GM18873 (cell line): ENCODE measurements around the gene NUAK2.

Source experiments
- ATAC-seq: cut with Tn5 transposase; IDR thresholded peaks from one replicate; pipeline ENCODE4 v1.9.1; 2021; ENCODE audit warnings: mild to moderate bottlenecking, moderate library complexity, moderate number of reproducible peaks; ENCODE audit not compliant: unreplicated experiment, low FRiP score

Gene NUAK2

DNA sequence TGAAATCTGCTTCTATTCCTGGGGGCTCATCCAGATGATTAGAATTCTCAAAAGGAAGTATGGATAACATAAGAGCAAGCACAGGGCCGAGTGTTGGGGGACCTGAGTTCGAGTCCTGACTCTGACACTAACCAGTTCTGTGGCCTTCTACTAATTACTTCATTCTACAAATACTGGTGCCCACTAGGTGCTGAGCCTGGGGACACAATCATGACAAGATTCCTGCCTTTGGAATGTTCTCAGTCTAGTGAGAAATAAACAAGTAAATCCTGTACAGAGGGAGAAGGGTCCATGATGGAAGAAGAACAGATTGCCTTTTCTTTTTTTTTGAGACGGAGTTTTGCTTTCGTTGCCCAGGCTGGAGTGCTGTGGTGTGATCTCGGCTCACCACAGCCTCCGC is 2.2 kb upstream of the NUAK2 start:
- ATAC-seq = no peak

DNA sequence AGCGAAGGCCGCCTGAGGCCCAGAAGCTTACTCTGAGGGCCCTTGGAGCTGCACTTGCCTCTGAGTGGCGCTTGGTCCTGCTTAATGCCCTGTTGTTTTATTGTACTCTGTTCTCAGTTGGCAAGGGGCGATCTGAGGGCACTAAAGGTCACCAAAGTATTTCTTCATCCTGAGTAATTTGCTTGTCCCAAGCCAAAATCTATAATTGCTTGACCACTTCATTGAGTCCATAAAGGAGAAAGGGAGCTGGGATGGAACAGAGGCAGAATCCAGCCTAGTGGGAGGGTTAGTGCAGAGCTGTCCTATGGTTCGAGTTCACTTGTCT is 376 bp upstream of the NUAK2 start:
- no peak for ATAC-seq

GRCh38 chr1:205319081-205320018 is 2.2 kb downstream of the NUAK2 start:
- ATAC-seq = no peak

- ATAC-seq = no peak
Observed at GRCh38 chr1:205318231-205318991, 3.1 kb downstream of the NUAK2 start.

- no peak for ATAC-seq
Observed at GRCh38 chr1:205317311-205317917, 4.1 kb downstream of the NUAK2 start.

DNA sequence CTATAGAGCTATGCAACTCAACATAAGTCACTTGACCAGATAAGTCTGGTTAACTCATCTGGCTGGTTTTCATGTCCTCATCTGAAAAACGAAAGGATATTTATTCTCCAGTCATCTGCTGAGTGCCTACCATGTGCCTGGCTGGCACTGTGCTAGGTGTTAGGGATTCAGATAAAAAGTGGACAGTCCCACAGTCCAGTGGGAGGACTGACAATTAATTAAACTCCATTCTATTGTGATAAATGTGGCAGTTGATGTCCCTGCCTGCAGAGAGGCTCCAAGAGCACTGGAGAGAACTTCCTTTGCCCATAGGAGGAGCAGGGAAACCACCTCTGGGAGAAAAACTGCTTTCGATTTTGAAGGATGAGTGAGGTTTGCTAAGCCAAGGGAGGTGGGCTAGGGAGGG is 5.4 kb downstream of the NUAK2 start:
- ATAC-seq = no peak

DNA sequence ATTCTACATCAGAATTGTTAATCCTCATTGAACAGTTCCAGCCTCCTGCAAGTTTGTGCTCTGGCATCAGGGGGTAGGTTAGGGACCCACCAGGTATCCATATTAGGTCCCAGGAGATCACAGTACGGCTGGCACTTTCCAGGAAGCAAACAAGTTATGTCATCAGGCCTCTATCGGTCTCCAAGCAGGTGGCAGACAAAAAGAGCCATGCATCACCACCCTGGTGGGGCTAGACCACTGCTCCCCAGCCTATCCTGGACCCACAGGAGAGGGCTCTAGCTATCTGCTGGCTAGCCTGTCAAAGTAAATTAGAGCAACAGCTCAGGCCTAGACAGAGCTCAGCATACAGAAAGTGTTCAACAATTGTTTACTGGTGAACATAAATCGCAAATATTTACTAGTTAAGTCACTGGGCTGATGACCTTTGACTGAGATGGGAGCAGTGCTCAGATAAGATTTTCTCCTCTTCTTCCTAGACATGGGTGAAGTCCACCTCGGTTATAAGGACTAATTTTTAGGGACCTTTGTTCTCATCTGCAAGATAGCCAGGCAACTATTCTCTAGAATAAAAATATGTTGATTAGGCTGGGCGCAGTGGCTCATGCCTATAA is 6.4 kb downstream of the NUAK2 start:
- no peak for ATAC-seq

- peak; percentile 40 for ATAC-seq
Observed at GRCh38 chr1:205313563-205314308, 7.8 kb downstream of the NUAK2 start.

- ATAC-seq = no peak
Observed at GRCh38 chr1:205312866-205313562, 8.5 kb downstream of the NUAK2 start.

DNA sequence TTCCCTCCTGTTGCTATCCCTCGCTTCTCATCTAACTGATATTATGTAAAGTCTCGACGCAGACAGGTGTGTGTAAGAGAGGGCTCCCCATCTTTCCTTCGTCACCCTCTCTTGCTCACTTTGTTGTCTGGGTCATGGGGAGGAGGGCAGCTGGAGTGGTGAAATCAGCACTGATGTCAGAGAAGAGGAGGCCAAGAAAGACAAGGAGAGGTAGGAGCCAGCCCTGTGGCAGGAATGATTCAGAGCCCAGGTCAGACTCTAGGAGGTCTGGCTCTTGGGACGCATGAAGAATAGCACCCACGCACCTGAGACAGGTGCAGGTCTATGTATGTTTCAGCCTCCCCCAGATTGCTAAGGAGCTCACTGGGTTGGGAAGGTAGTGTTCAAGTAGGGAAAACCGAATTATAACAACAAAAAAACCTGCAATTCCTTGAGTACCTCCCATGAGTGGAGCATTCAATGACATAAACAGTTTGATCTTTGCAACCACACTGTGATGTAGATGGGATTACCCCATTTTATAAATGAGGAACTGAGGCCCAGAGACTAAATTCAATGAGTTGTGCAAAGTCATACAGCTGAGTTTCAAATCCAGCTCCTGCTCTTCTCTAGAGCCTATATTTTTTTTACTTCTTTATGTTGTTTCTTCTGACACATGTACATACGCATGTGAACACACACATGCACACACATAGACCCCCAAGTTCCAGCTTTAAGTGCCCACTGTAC is 10.4 kb downstream of the NUAK2 start:
- no peak for ATAC-seq

DNA sequence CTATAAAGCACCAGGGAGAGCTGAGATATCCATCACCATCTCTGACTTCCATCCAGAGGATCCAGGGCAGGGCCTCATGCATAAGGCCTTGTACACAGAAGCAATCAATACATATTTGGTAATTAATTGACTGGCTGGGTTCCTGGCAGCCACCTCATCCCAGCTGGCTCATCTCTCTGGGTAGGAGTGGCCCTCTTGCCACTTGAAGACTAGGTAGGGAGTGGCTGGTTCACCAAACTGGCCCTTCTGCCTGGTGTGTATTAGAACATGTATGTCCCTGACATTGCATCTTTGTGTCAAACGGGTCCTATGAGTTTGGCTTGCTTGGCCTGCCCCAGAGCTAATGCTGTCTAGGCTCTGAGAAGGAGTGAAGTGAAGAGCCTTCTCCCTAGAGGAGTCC is 11.8 kb downstream of the NUAK2 start:
- no peak for ATAC-seq

GRCh38 chr1:205306929-205307566 is 14.5 kb downstream of the NUAK2 start:
- ATAC-seq = no peak

GRCh38 chr1:205304695-205305070 is 16.9 kb downstream of the NUAK2 start:
- ATAC-seq = no peak

- no peak for ATAC-seq
Observed at GRCh38 chr1:205304046-205304694, 17.4 kb downstream of the NUAK2 start.

GRCh38 chr1:205303247-205303888 is 18.2 kb downstream of the NUAK2 start:
- no peak for ATAC-seq

- ATAC-seq = no peak
Observed at GRCh38 chr1:205301842-205302588, 19.5 kb downstream of the NUAK2 start.
